Parathyroid adenoma (tissue), 2 donors: ENCODE data around the gene CATSPERE.
"Not testable (repeated sequence)": the region's sequence is repeated elsewhere in the genome, so short reads cannot be mapped to it uniquely, and the experiment has no call there.

ENCODE experiments used
- H2AFZ ChIP-seq: fragments of 300-600 bp; sonication (generic); one replicate; pipeline ENCODE4 v1.7.0; 2017; ENCODE audit warnings: antibody characterized with exemption, mild to moderate bottlenecking
- H3K27ac ChIP-seq: fragments of 300-600 bp; sonication (generic); one replicate; pipeline ENCODE4 v1.7.0; 2017
- H3K27me3 ChIP-seq: fragments of 300-600 bp; sonication (generic); one replicate; pipeline ENCODE4 v1.7.0; 2017; ENCODE audit warnings: low read length; ENCODE audit not compliant: control insufficient read depth, insufficient read depth
- H3K36me3 ChIP-seq: fragments of 300-600 bp; sonication (generic); one replicate; pipeline ENCODE4 v1.7.0; 2017; ENCODE audit warnings: low read length; ENCODE audit not compliant: control insufficient read depth, insufficient read depth
- H3K4me1 ChIP-seq: fragments of 300-600 bp; sonication (generic); one replicate; pipeline ENCODE4 v1.7.0; 2017; ENCODE audit warnings: control low read depth
- H3K4me2 ChIP-seq: fragments of 300-600 bp; sonication (generic); one replicate; pipeline ENCODE4 v1.7.0; 2017; ENCODE audit warnings: low read length
- H3K4me3 ChIP-seq: fragments of 300-600 bp; sonication (generic); one replicate; pipeline ENCODE4 v1.7.0; 2017; ENCODE audit warnings: low read depth, low read length
- H3K79me2 ChIP-seq: fragments of 300-600 bp; sonication (generic); one replicate; pipeline ENCODE4 v1.7.0; 2017; ENCODE audit warnings: control low read depth
- H3K9ac ChIP-seq: fragments of 300-600 bp; sonication (generic); one replicate; pipeline ENCODE4 v1.7.0; 2017; ENCODE audit warnings: mild to moderate bottlenecking
- H3K9me3 ChIP-seq: fragments of 300-600 bp; sonication (generic); one replicate; pipeline ENCODE4 v1.7.0; 2017; ENCODE audit warnings: low read length; ENCODE audit not compliant: control insufficient read depth
- CTCF ChIP-seq: fragments of 300-600 bp; sonication (generic); IDR thresholded peaks from one replicate; pipeline ENCODE4 v1.7.0; 2017; ENCODE audit warnings: antibody characterized with exemption, mild to moderate bottlenecking
- donor health status: primary hyperparathyroidism.

CATSPERE gene

GRCh38 chr1:244664353-244664752 lies 203.3 kb downstream of the CATSPERE start:
- no peak overlapping the region for H3K4me3 ChIP-seq
- no peak overlapping the region for H3K4me2 ChIP-seq
- H3K27me3 ChIP-seq: no peaks in the 10 kb centered on the region
- no peak overlapping the region for H2AFZ ChIP-seq
- no peak for TF ChIP-seq CTCF
- no peaks in the 10 kb centered on the region for H3K4me1 ChIP-seq
- no peak overlapping the region for H3K27ac ChIP-seq
- H3K79me2 ChIP-seq: peaks cover 13% of the 10 kb centered on the region
- no peaks in the 10 kb centered on the region for H3K9me3 ChIP-seq
- H3K36me3 ChIP-seq: no peaks in the 10 kb centered on the region
- H3K9ac ChIP-seq: no peak overlapping the region

GRCh38 chr1:244665771-244666217 lies 204.7 kb downstream of the CATSPERE start:
- Histone ChIP-seq H3K9ac (no peak overlapping the region), H3K4me2 (peak overlapping the region; percentile 4), H3K4me3 (no peak overlapping the region), H2AFZ (no peak overlapping the region), H3K36me3 (no peaks in the 10 kb centered on the region), H3K79me2 (peaks cover 9% of the 10 kb centered on the region), H3K9me3 (no peaks in the 10 kb centered on the region), H3K27me3 (no peaks in the 10 kb centered on the region), H3K27ac (no peak overlapping the region), H3K4me1 (no peaks in the 10 kb centered on the region)
- TF ChIP-seq CTCF: no peak

- not testable (repeated sequence) for H3K79me2 ChIP-seq, H3K27me3 ChIP-seq, H3K4me2 ChIP-seq, H2AFZ ChIP-seq, H3K27ac ChIP-seq, H3K36me3 ChIP-seq, H3K4me1 ChIP-seq, H3K4me3 ChIP-seq, H3K9ac ChIP-seq, H3K9me3 ChIP-seq
Measured at GRCh38 chr1:244666672-244667418, 205.8 kb downstream of the CATSPERE start.

- Histone ChIP-seq H3K4me3 (no peak overlapping the region), H3K27me3 (no peaks in the 10 kb centered on the region), H2AFZ (no peak overlapping the region), H3K79me2 (peaks cover 8% of the 10 kb centered on the region), H3K4me2 (no peak overlapping the region), H3K36me3 (no peaks in the 10 kb centered on the region), H3K9ac (no peak overlapping the region), H3K27ac (no peak overlapping the region), H3K4me1 (no peaks in the 10 kb centered on the region), H3K9me3 (no peaks in the 10 kb centered on the region)
- no peak for TF ChIP-seq CTCF
Measured at GRCh38 chr1:244667797-244668196, 206.7 kb downstream of the CATSPERE start.

- Histone ChIP-seq H3K27ac (no peak overlapping the region), H3K9ac (no peak overlapping the region), H3K27me3 (no peaks in the 10 kb centered on the region), H3K4me2 (no peak overlapping the region), H3K79me2 (peaks cover 4% of the 10 kb centered on the region), H3K4me1 (no peaks in the 10 kb centered on the region), H2AFZ (no peak overlapping the region), H3K9me3 (no peaks in the 10 kb centered on the region), H3K36me3 (no peaks in the 10 kb centered on the region), H3K4me3 (no peak overlapping the region)
- TF ChIP-seq CTCF: no peak
Measured at GRCh38 chr1:244672946-244673682, 212.0 kb downstream of the CATSPERE start.
